Osteocyte (in vitro differentiated cells): ENCODE data around the gene QRSL1. TPM values are rescaled to one million over a fixed set of nuclear protein-coding genes. Genes with fewer than 3 reads are reported as not detected.

Experiments used
- DNase-seq: peaks from one replicate; pipeline ENCODE4 v3.0.0; 2021; ENCODE audit warnings: mixed read lengths; ENCODE audit not compliant: unreplicated experiment; ENCODE audit errors: extremely low spot score
- H3K27ac Mint-ChIP-seq: one replicate; pipeline ENCODE4 v1.8.0; 2021; ENCODE audit warnings: mild to moderate bottlenecking, mixed read lengths; ENCODE audit not compliant: unreplicated experiment
- H3K27me3 Mint-ChIP-seq: one replicate; pipeline ENCODE4 v1.8.0; 2021; ENCODE audit warnings: mixed read lengths; ENCODE audit not compliant: unreplicated experiment
- H3K36me3 Mint-ChIP-seq: one replicate; pipeline ENCODE4 v1.8.0; 2021; ENCODE audit warnings: mixed read lengths; ENCODE audit not compliant: unreplicated experiment
- H3K4me1 Mint-ChIP-seq: one replicate; pipeline ENCODE4 v1.8.0; 2021; ENCODE audit warnings: mixed read lengths; ENCODE audit not compliant: unreplicated experiment
- H3K4me3 Mint-ChIP-seq: one replicate; pipeline ENCODE4 v1.8.0; 2021; ENCODE audit warnings: mild to moderate bottlenecking, moderate library complexity, mixed read lengths; ENCODE audit not compliant: unreplicated experiment
- H3K9me3 Mint-ChIP-seq: one replicate; pipeline ENCODE4 v1.8.0; 2021; ENCODE audit warnings: mixed read lengths; ENCODE audit not compliant: unreplicated experiment
- total RNA-seq: library from RNA; stranded (reverse); gene quantifications from 2 replicates; pipeline ENCODE4 v1.2.1, GENCODE V29; 2021
- TF ChIP-seq, protein P1 (sequence below): fragments of 200-600 bp; sonication (generic); IDR thresholded peaks from 2 replicates; pipeline ENCODE4 v1.5.0; 2021; ENCODE audit warnings: antibody characterized with exemption, mild to moderate bottlenecking, moderate library complexity

QRSL1 gene
- total RNA-seq, 1 donor from 2014 or later: 12.2 TPM

DNA sequence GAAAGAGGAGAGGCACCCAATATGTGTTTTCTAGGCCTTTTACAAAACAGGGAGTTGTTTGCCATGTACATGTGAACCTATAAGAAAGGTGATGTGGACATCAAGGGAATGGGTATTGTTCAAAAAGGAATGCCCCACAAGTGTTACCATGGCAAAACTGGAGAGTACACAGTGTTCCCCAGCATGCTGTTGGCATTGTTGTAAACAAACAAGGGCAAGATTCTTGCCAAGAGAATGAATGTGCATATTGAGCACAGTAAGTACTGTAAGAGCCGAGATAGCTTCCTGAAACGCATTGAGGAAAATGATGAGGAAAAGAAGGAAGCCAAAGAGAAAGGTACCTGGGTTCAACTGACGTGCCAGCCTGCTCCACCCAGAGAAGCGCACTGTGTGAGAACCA is 13.1 kb downstream of the QRSL1 start:
- no peaks in the 10 kb centered on the region for H3K27me3 Mint-ChIP-seq
- H3K36me3 Mint-ChIP-seq: peaks cover 38% of the 10 kb centered on the region
- no peaks in the 10 kb centered on the region for H3K9me3 Mint-ChIP-seq
- no peak for DNase-seq
- no peak overlapping the region for H3K4me3 Mint-ChIP-seq
- TF ChIP-seq, protein P1, sequence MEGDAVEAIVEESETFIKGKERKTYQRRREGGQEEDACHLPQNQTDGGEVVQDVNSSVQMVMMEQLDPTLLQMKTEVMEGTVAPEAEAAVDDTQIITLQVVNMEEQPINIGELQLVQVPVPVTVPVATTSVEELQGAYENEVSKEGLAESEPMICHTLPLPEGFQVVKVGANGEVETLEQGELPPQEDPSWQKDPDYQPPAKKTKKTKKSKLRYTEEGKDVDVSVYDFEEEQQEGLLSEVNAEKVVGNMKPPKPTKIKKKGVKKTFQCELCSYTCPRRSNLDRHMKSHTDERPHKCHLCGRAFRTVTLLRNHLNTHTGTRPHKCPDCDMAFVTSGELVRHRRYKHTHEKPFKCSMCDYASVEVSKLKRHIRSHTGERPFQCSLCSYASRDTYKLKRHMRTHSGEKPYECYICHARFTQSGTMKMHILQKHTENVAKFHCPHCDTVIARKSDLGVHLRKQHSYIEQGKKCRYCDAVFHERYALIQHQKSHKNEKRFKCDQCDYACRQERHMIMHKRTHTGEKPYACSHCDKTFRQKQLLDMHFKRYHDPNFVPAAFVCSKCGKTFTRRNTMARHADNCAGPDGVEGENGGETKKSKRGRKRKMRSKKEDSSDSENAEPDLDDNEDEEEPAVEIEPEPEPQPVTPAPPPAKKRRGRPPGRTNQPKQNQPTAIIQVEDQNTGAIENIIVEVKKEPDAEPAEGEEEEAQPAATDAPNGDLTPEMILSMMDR: no peak
- H3K4me1 Mint-ChIP-seq: peaks cover 8% of the 10 kb centered on the region
- no peak overlapping the region for H3K27ac Mint-ChIP-seq

DNA sequence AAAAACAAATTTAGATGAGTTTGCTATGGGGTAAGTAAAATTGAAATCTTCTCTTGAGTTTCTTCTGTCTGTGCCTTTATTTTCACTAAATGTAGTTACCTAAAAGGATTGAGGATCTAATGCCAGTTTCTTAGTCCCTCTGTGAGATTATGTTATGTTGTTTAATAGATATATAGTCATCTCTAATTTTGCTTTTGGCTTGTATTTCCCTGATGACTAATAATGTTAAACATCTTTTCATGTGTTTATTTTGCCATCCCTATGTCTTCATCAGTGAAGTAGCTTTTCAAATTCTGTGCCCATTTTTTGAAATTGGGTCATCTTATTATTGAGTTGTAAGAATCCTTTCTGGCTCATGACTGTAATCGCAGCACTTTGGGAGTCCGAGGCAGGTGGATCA is 13.7 kb downstream of the QRSL1 start:
- H3K4me1 Mint-ChIP-seq: peaks cover 8% of the 10 kb centered on the region
- H3K36me3 Mint-ChIP-seq: peaks cover 38% of the 10 kb centered on the region
- no peaks in the 10 kb centered on the region for H3K27me3 Mint-ChIP-seq
- TF ChIP-seq, protein P1: no peak
- H3K9me3 Mint-ChIP-seq: no peaks in the 10 kb centered on the region
- H3K4me3 Mint-ChIP-seq: no peak overlapping the region
- DNase-seq: no peak
- H3K27ac Mint-ChIP-seq: no peak overlapping the region

DNA sequence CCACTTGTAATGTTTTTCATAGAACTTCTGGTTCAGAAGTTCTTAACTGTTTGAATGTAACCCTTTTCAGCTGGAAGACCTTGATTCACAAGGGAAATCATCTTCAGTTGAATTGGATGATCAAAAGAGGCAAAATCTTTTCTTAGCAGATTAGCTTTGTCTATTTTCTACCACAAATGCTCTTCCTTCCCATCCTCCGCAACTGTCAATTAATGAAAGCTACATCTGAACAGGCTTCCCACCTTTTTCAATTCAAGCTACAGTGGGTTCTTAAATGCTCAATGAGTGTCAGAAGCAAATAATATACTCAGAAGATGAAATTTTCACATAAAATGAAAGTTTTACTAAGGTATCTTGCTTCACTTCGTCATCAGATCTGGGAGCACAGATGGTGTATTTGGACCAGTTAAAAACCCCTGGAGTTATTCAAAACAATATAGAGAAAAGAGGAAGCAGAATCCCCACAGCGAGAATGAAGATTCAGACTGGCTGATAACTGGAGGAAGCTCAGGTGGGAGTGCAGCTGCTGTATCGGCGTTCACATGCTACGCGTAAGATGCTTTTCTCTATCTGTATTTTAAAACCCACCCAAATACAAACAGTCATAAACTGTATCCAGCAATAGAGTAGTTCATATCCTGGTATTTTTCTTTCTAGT is 19.4 kb downstream of the QRSL1 start:
- no peaks in the 10 kb centered on the region for H3K9me3 Mint-ChIP-seq
- no peaks in the 10 kb centered on the region for H3K4me1 Mint-ChIP-seq
- no peak for DNase-seq
- H3K36me3 Mint-ChIP-seq: peaks cover 45% of the 10 kb centered on the region
- TF ChIP-seq, protein P1: no peak
- no peak overlapping the region for H3K27ac Mint-ChIP-seq
- no peaks in the 10 kb centered on the region for H3K27me3 Mint-ChIP-seq
- H3K4me3 Mint-ChIP-seq: no peak overlapping the region

DNA sequence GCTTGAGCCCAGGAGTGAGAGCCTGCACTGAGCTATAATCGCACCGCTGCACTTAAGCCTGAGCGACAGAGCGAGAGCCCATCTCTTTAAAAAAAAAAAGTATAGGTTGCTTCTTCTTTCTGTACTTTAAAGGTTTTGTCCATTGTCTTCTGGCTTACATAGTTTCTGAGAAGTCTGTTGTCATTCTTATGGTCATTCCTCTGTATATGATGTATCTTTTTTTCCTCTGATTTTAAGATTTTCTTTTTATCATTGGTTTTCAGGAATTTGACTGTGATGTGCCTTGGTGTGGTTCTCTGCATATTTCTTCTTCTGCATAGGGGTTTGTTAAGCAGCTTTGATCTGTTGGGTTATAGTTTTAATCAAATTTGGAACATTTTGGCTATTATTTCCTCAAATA is 29.1 kb downstream of the QRSL1 start:
- peaks cover 72% of the 10 kb centered on the region for H3K36me3 Mint-ChIP-seq
- H3K9me3 Mint-ChIP-seq: peaks cover 16% of the 10 kb centered on the region
- no peak for DNase-seq
- TF ChIP-seq, protein P1: no peak
- no peak overlapping the region for H3K4me3 Mint-ChIP-seq
- no peaks in the 10 kb centered on the region for H3K4me1 Mint-ChIP-seq
- no peak overlapping the region for H3K27ac Mint-ChIP-seq
- H3K27me3 Mint-ChIP-seq: no peaks in the 10 kb centered on the region

GRCh38 chr6:106659859-106660258 is 30.5 kb downstream of the QRSL1 start:
- DNase-seq: no peak
- H3K4me1 Mint-ChIP-seq: no peaks in the 10 kb centered on the region
- H3K27me3 Mint-ChIP-seq: no peaks in the 10 kb centered on the region
- peaks cover 76% of the 10 kb centered on the region for H3K36me3 Mint-ChIP-seq
- no peak overlapping the region for H3K27ac Mint-ChIP-seq
- H3K9me3 Mint-ChIP-seq: peaks cover 16% of the 10 kb centered on the region
- no peak overlapping the region for H3K4me3 Mint-ChIP-seq
- TF ChIP-seq, protein P1: no peak
